ENCODE data around the gene MPHOSPH8. TPM values are rescaled to one million over a fixed set of nuclear protein-coding genes. Genes with fewer than 3 reads are reported as not detected.

MPHOSPH8 gene
- total RNA-seq, 4 donors from 2014 or later = 11.1 to 26.7 (median 21.4) TPM

- intact Hi-C loops (cut with DNase I) = no loop called here
- H3K36me3 ChIP-seq = peaks cover 19 to 76% (median 21%) of the 10 kb centered on the region in 3 donors
Measured at GRCh38 chr13:19658831-19659230, 25.4 kb downstream of the MPHOSPH8 start.

GRCh38 chr13:19661126-19661525 lies 27.7 kb downstream of the MPHOSPH8 start:
- Histone ChIP-seq H3K27me3 (no peaks in the 10 kb centered on the region), H3K4me3 (no peak overlapping the region), H3K36me3 (peaks cover 21 to 81% (median 25%) of the 10 kb centered on the region in 3 donors), H3K4me1 (no peaks in the 10 kb centered on the region), H3K9me3 (no peaks in the 10 kb centered on the region), H3K27ac (no peak overlapping the region)
- WGBS, 2 donors = 79 to 91% methylated on average over 2 of the region's 2 CpGs
- TF ChIP-seq CTCF (IDR thresholded peaks at IDR 0.05) = no peak
- no peak for TF ChIP-seq POLR2A (IDR thresholded peaks at IDR 0.05)
- DNase-seq = no peak
- intact Hi-C loops (cut with DNase I) = no loop called here

More at GRCh38 chr13:19658831-19659230, 25.4 kb downstream of the MPHOSPH8 start:
- no peak overlapping the region for H3K4me3 ChIP-seq
- no peak for DNase-seq
- H3K4me1 ChIP-seq = no peaks in the 10 kb centered on the region
- H3K27ac ChIP-seq = no peak overlapping the region
- H3K9me3 ChIP-seq = no peaks in the 10 kb centered on the region
- TF ChIP-seq CTCF (IDR thresholded peaks at IDR 0.05) (no peak), POLR2A (IDR thresholded peaks at IDR 0.05) (no peak)
- no peaks in the 10 kb centered on the region for H3K27me3 ChIP-seq

- no peaks in the 10 kb centered on the region for H3K27me3 ChIP-seq
- H3K36me3 ChIP-seq = peaks cover 21 to 85% (median 25%) of the 10 kb centered on the region in 3 donors
- no peaks in the 10 kb centered on the region for H3K9me3 ChIP-seq
- intact Hi-C loops (cut with DNase I) = no loop called here
- no peak for DNase-seq
- WGBS, 2 donors = 89 to 95% methylated on average over 15 of the region's 15 CpGs
- no peak overlapping the region for H3K4me3 ChIP-seq
- no peaks in the 10 kb centered on the region for H3K4me1 ChIP-seq
- no peak for TF ChIP-seq CTCF (IDR thresholded peaks at IDR 0.05)
- TF ChIP-seq POLR2A (IDR thresholded peaks at IDR 0.05) = no peak
- H3K27ac ChIP-seq = no peak overlapping the region
Measured at GRCh38 chr13:19661561-19661960, 28.1 kb downstream of the MPHOSPH8 start.

GRCh38 chr13:19663416-19663979 lies 30.0 kb downstream of the MPHOSPH8 start:
- H3K27ac ChIP-seq = no peak overlapping the region
- no peaks in the 10 kb centered on the region for H3K27me3 ChIP-seq
- 94 to 100% methylated on average over 3 to 8 of the region's 13 CpGs for WGBS, 2 donors
- TF ChIP-seq POLR2A (IDR thresholded peaks at IDR 0.05) (no peak), CTCF (IDR thresholded peaks at IDR 0.05) (no peak)
- no peak for DNase-seq
- no peaks in the 10 kb centered on the region for H3K4me1 ChIP-seq
- H3K9me3 ChIP-seq = no peaks in the 10 kb centered on the region
- H3K36me3 ChIP-seq = peaks cover 28 to 100% (median 40%) of the 10 kb centered on the region in 3 donors
- H3K4me3 ChIP-seq = no peak overlapping the region
- intact Hi-C loops (cut with DNase I) = no loop called here

- 80 to 86% methylated on average over 13 to 14 of the region's 14 CpGs for WGBS, 2 donors
- intact Hi-C loops (cut with DNase I) = no loop called here
- no peak for DNase-seq
Measured at GRCh38 chr13:19664481-19665230, 31.2 kb downstream of the MPHOSPH8 start.

More at GRCh38 chr13:19664481-19665230, 31.2 kb downstream of the MPHOSPH8 start:
- Histone ChIP-seq H3K9me3 (no peaks in the 10 kb centered on the region), H3K27ac (no peak overlapping the region), H3K4me3 (no peak overlapping the region), H3K36me3 (peaks cover 35 to 100% (median 51%) of the 10 kb centered on the region in 3 donors), H3K4me1 (no peaks in the 10 kb centered on the region), H3K27me3 (no peaks in the 10 kb centered on the region)
- no peak for TF ChIP-seq CTCF (IDR thresholded peaks at IDR 0.05)
- TF ChIP-seq POLR2A (IDR thresholded peaks at IDR 0.05) = no peak

Data from esophagus squamous epithelium (tissue), 5 donors.